Stomach (tissue), 9 donors: Measurements from ENCODE around the gene INSM2. TPM values are rescaled to one million over a fixed set of nuclear protein-coding genes. Genes with fewer than 3 reads are reported as not detected.

Experiments
- DNase-seq, 2 donors: peaks; one replicate each; pipeline versions ENCODE4 v3.0.0 to v3.0.0-alpha.2; 2013 to 2019
- H3K27ac ChIP-seq, 5 donors: fragments of 200-600 bp in 4 of 5; sonication (generic) in 4 of 5; one replicate each; pipeline ENCODE4 v1.5.1; 2013 to 2019; ENCODE audit warnings: mild to moderate bottlenecking in 1 of 5, moderate library complexity in 1 of 5
- H3K27me3 ChIP-seq, 3 donors: fragments of 200-600 bp; sonication (generic); one replicate each; pipeline ENCODE4 v1.5.1; 2017 to 2019; ENCODE audit warnings: mixed run types in 1 of 3
- H3K36me3 ChIP-seq, 4 donors: fragments of 200-600 bp; sonication (generic); 1 replicate in 3 of 4; 2 replicates in 1 of 4; pipeline ENCODE4 v1.5.1; 2016 to 2019
- H3K4me1 ChIP-seq, 4 donors: fragments of 200-600 bp; sonication (generic); one replicate each; pipeline ENCODE4 v1.5.1; 2016 to 2019
- H3K4me3 ChIP-seq, 4 donors: fragments of 200-600 bp; sonication (generic) in 3 of 4; one replicate each; pipeline ENCODE4 v1.5.1; 2016 to 2019; ENCODE audit warnings: mild to moderate bottlenecking in 1 of 4
- H3K9me3 ChIP-seq, 4 donors: fragments of 200-600 bp; sonication (generic); one replicate each; pipeline ENCODE4 v1.5.1; 2016 to 2019
- CTCF ChIP-seq, 7 experiments: fragments of 450-650 bp in 4 of 7; fragments of 200-600 bp in 3 of 7; sonication (generic) in 3 of 7; IDR thresholded peaks; one replicate each; pipeline ENCODE4 v1.5.1; 2016 to 2019; ENCODE audit warnings: antibody characterized with exemption in 7 of 7, control low read depth in 2 of 7, mild to moderate bottlenecking in 1 of 7
- EP300 ChIP-seq: sonication (generic); formaldehyde crosslinking; IDR thresholded peaks from one replicate; pipeline ENCODE4 v1.6.1; 2017; ENCODE audit warnings: antibody characterized with exemption
- POLR2A ChIP-seq, 4 donors: fragments of 450-650 bp; IDR thresholded peaks; one replicate each; pipeline ENCODE4 v1.6.1; 2016; ENCODE audit warnings: antibody characterized with exemption in 4 of 4, control low read depth in 2 of 4, mild to moderate bottlenecking in 1 of 4, moderate library complexity in 1 of 4
- POLR2AphosphoS5 ChIP-seq, 3 donors: sonication (generic); formaldehyde crosslinking; IDR thresholded peaks; one replicate each; pipeline ENCODE4 v1.6.1; 2016; ENCODE audit warnings: antibody characterized with exemption in 3 of 3
- WGBS, 5 donors: extraction: QIAGEN DNeasy Blood & Tissue Kit in 3 of 5; methylation state at CpG; one replicate each; pipeline versions ENCODE4 v1.1.5 to v1.1.7; 2013 to 2018; 5-methylcytosine and 5-hydroxymethylcytosine counted together
- intact Hi-C: fragments of 100-400 bp; cut with DNase I; formaldehyde crosslinking; loops from one replicate; pipeline ENCODE4 v1.15.1; 2023; ENCODE audit warnings: low total_unique reads
- polyA plus RNA-seq, 3 donors: library from polyadenylated mRNA; stranded (reverse); fragments of 200-250 nt; gene quantifications; one replicate each; pipeline ENCODE4 v1.2.3, GENCODE V29; 2013
- total RNA-seq, 5 donors: library from RNA; depleted of rRNA; stranded (reverse); fragments of >200 nt; gene quantifications; one replicate each; pipeline versions ENCODE4 v1.1.0 to v1.2.3, GENCODE V29; 2014 to 2016
- donor health status: healthy with polysubstance abuse.
- donor health status: Bipolar disorder and iron deficiency.
- donor health status: healthy.

INSM2 gene
- total and polyA plus RNA-seq, 8 donors, result not detected

GRCh38 chr14:35531960-35532747, 1.8 kb upstream of the INSM2 start:
- Histone ChIP-seq H3K27ac (no peak overlapping the region), H3K9me3 (no peaks in the 10 kb centered on the region), H3K27me3 (peaks cover 5 to 82% (median 47%) of the 10 kb centered on the region in 3 donors), H3K4me1 (peaks cover 24 to 31% (median 30%) of the 10 kb centered on the region in 4 donors), H3K4me3 (no peak overlapping the region), H3K36me3 (no peaks in the 10 kb centered on the region)
- 69 to 97% (median 89%) methylated on average over 1 of the region's 1 CpG for WGBS, 5 donors
- intact Hi-C loops, result no loop called here
- TF ChIP-seq CTCF (IDR thresholded peaks at IDR 0.05) (no peak), POLR2AphosphoS5 (IDR thresholded peaks at IDR 0.05) (no peak), POLR2A (IDR thresholded peaks at IDR 0.05) (no peak), EP300 (no peak)
- no peak for DNase-seq

GRCh38 chr14:35532783-35533356, 1.1 kb upstream of the INSM2 start:
- Histone ChIP-seq H3K4me3 (peak overlapping the region; percentile 47 to 81 (median 64)), H3K36me3 (peaks cover 3 to 6% (median 5%) of the 10 kb centered on the region in 4 donors), H3K9me3 (no peaks in the 10 kb centered on the region), H3K4me1 (peaks cover 24 to 31% (median 30%) of the 10 kb centered on the region in 4 donors), H3K27me3 (peaks cover 5 to 77% (median 47%) of the 10 kb centered on the region in 3 donors), H3K27ac (no peak overlapping the region)
- 10 to 17% (median 16%) methylated on average over 6 of the region's 6 CpGs for WGBS, 5 donors
- TF ChIP-seq POLR2AphosphoS5 (IDR thresholded peaks at IDR 0.05) (no peak), POLR2A (IDR thresholded peaks at IDR 0.05) (no peak), CTCF (IDR thresholded peaks at IDR 0.05) (no peak), EP300 (no peak)
- intact Hi-C loops, result no loop called here
- no peak for DNase-seq

- Histone ChIP-seq H3K36me3 (peaks cover 5 to 8% (median 7%) of the 10 kb centered on the region in 4 donors), H3K4me1 (peaks cover 24 to 31% (median 30%) of the 10 kb centered on the region in 4 donors), H3K4me3 (peak overlapping the region; percentile 47 to 81 (median 64)), H3K27me3 (peaks cover 5 to 75% (median 47%) of the 10 kb centered on the region in 3 donors), H3K27ac (no peak overlapping the region), H3K9me3 (no peaks in the 10 kb centered on the region)
- peak in 1 of 2 donors; percentile 20 for DNase-seq
- TF ChIP-seq POLR2AphosphoS5 (IDR thresholded peaks at IDR 0.05) (no peak), POLR2A (IDR thresholded peaks at IDR 0.05) (no peak), EP300 (no peak), CTCF (IDR thresholded peaks at IDR 0.05) (no peak)
- intact Hi-C loops, result no loop called here
- 2 to 12% (median 6%) methylated on average over 16 to 77 of the region's 77 CpGs for WGBS, 5 donors
Measured at GRCh38 chr14:35534208-35534872, 376 bp downstream of the INSM2 start.

GRCh38 chr14:35534873-35535482, 1.0 kb downstream of the INSM2 start:
- H3K4me1 ChIP-seq, result peaks cover 24 to 31% (median 30%) of the 10 kb centered on the region in 4 donors
- peaks cover 5 to 69% (median 47%) of the 10 kb centered on the region in 3 donors for H3K27me3 ChIP-seq
- WGBS, 5 donors, result 4 to 6% (median 5%) methylated on average over 28 to 55 of the region's 55 CpGs
- peaks cover 6 to 14% (median 10%) of the 10 kb centered on the region in 4 donors for H3K36me3 ChIP-seq
- no peak overlapping the region for H3K27ac ChIP-seq
- DNase-seq, result peak; percentile 63 to 92
- peak overlapping the region; percentile 47 to 81 (median 64) for H3K4me3 ChIP-seq
- TF ChIP-seq POLR2A (IDR thresholded peaks at IDR 0.05), result no peak
- no peak for TF ChIP-seq POLR2AphosphoS5 (IDR thresholded peaks at IDR 0.05)
- TF ChIP-seq EP300, result no peak
- TF ChIP-seq CTCF (IDR thresholded peaks at IDR 0.05), result no peak
- intact Hi-C loops, result no loop called here
- no peaks in the 10 kb centered on the region for H3K9me3 ChIP-seq
